Measurements from ENCODE around the gene KRTAP10-6.
"Not testable (repeated sequence)": the region's sequence is repeated elsewhere in the genome, so short reads cannot be mapped to it uniquely, and the experiment has no call there.

KRTAP10-6 gene

DNA sequence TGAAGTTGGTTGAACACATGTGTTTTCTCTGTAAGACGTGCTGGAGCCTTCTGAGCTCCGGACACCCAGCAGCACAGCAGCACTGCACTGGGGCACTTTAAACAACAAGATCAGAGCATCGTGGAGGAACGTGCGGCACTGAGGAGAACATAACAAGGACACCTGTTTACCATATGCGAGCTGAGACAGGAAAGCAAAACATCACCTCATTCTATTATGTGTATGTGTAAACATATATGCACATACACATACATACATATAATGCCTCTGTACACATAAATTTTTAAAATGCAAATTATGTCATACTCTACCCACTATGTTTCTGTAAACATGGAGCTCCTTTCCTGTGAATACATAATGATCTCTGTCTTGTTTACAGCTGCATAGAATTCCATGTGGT is 3.2 kb upstream of the KRTAP10-6 start:
- H3K4me3 ChIP-seq (replicated peaks; ENCODE audit: low read depth, low read length) = no peak overlapping the region
- TF ChIP-seq, protein P1, sequence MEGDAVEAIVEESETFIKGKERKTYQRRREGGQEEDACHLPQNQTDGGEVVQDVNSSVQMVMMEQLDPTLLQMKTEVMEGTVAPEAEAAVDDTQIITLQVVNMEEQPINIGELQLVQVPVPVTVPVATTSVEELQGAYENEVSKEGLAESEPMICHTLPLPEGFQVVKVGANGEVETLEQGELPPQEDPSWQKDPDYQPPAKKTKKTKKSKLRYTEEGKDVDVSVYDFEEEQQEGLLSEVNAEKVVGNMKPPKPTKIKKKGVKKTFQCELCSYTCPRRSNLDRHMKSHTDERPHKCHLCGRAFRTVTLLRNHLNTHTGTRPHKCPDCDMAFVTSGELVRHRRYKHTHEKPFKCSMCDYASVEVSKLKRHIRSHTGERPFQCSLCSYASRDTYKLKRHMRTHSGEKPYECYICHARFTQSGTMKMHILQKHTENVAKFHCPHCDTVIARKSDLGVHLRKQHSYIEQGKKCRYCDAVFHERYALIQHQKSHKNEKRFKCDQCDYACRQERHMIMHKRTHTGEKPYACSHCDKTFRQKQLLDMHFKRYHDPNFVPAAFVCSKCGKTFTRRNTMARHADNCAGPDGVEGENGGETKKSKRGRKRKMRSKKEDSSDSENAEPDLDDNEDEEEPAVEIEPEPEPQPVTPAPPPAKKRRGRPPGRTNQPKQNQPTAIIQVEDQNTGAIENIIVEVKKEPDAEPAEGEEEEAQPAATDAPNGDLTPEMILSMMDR (IDR thresholded peaks at IDR 0.05; ENCODE audit: low read depth, low read length, missing control alignments) = no peak
- peak; percentile 16 for DNase-seq (ENCODE audit: extremely low read depth, low read depth)

DNA sequence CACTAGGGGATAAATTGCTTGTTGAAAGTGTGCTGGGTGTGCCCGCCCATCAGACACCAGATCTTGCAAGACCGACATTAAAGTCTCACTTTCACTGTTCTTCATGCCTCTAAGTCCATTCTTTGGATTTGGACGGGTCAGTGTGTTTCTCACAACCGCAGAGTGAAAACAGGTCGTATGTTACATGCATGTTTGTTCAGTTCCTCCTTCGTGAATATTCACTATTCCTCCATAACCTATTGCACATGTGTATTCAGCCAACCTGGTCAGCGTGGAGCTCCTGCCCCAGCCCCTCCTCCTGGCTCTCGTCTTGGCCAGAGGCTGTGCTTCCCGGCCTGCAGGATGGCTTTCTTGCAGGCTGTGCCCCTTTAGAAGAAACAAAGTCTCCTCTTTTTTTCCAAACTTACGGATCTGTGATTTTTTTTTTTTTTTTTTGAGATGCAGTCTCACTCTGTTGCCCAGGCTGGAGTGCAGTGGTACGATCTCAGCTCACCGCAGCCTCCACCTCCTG is 2.2 kb upstream of the KRTAP10-6 start:
- no peak overlapping the region for H3K4me3 ChIP-seq (replicated peaks; ENCODE audit: low read depth, low read length)
- TF ChIP-seq, protein P1 (IDR thresholded peaks at IDR 0.05; ENCODE audit: low read depth, low read length, missing control alignments) = no peak
- no peak for DNase-seq (ENCODE audit: extremely low read depth, low read depth)

DNA sequence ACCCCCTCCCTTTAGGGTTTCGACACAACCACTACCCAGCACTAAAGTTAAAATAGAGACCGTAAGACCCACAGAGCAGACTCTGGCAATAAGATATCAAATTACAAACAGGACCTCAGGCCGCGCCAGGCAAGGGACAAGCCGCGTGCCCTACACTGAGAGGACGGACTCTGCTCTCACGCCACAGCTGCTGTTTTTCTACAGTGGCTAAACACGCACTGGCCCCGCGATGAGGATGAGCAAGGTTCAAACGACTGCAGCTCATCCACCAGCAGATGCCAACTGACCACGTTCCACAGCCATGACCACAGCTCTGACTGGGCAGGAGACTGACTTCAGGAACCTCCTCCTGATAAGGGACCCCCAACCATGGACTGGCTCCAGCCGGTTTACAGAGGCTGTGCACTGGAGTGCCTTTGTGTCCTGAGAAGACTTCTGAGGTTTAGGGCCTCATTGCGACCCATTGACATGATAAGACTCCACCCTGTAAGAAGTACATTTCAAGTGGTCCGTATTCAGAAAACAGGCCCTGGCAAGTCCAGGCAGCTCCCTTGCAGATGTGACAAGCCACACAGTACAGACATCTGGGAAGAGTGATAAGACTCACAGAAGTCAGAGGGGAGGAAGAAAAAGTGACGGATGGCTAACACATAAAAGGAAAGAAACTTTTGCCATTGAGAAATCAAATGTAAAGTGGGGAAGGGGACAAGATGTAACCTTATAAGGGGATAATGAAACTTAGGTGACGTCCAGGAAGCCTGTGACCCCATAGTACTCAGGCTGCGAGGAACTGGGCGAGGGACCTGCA is 1.5 kb upstream of the KRTAP10-6 start:
- TF ChIP-seq, protein P1 (IDR thresholded peaks at IDR 0.05; ENCODE audit: low read depth, low read length, missing control alignments) = no peak
- DNase-seq (ENCODE audit: extremely low read depth, low read depth) = no peak
- H3K4me3 ChIP-seq (replicated peaks; ENCODE audit: low read depth, low read length) = no peak overlapping the region

DNA sequence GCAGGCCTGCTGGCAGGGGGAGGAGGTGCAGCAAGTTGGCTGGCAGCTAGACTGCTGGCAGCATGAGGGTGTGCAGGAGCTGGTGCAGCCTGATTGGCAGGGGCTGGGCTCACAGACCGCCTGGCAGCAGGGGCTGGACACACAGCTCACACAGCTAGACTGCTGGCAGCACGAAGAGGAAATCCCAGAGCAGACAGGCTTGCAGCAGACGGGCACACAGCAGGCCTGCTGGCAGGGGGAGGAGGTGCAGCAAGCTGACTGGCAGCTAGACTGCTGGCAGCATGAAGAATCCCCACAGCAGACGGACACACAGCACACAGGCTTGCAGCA is 539 bp downstream of the KRTAP10-6 start:
- not testable (repeated sequence) for H3K4me3 ChIP-seq (replicated peaks; ENCODE audit: low read depth, low read length); DNase-seq (ENCODE audit: extremely low read depth, low read depth)

DNA sequence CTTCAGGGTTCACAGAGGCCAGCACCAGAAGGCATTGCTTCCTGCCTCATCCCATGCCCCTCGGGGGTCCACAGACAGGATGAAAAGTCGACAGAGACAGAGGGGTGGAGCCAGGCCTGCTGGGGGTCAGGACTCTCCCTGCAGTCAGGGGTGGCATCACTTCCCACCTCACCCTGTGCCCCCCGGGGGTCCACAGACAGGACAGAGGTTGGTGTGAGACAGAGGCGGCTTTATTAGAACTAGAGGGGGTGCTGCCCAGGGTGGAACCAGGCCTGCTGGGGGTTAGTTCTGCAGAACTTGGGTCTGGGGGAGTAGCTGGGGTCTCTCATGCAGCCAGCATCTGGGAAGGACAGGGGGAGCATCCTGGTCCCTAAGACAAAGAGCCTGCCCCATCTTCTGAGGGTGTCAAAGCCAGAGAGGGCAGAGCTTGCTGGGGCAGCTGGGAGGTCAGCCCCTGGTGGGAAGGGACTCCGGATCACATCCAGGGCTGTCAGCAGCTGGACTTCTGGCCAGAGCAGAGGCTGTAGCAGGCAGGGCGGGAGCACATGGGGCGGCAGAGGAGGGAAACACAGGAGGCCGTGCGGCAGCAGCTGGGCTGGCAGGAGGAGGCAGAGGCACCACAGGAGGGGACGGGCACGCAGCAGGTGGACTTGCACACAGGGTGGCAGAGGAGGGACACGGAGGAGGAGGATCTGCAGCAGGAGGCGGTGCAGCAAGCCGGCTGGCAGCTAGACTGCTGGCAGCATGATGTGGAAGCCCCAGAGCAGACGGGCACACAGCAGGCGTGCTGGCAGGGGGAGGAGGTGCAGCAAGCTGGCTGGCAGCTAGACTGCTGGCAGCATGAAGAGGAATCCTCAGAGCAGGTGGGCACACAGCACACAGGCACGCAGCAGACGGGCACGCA is 1.2 kb downstream of the KRTAP10-6 start:
- not testable (repeated sequence) for H3K4me3 ChIP-seq (replicated peaks; ENCODE audit: low read depth, low read length); DNase-seq (ENCODE audit: extremely low read depth, low read depth)

DNA sequence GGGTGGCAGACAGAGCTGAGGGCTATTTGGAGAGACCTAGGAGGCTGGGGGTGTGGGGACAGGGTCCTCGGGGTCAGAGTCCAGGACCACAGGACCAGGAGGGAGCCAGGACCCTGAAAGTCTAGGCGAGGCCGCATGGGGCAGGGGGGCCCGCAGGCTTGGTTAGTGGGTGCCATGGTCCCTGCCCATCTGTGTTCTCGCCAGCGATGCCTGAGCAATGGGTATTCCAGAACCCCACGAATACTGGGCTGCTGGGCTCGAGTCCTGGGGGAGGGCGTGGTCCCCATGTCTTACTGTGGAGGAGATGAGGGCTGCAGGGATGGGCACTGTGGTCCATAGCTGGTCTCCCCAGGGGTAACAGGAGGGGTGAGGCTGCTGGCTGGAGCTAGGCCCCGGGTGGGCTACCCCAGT is 2.0 kb downstream of the KRTAP10-6 start:
- no peak overlapping the region for H3K4me3 ChIP-seq (replicated peaks; ENCODE audit: low read depth, low read length)
- TF ChIP-seq, protein P1 (IDR thresholded peaks at IDR 0.05; ENCODE audit: low read depth, low read length, missing control alignments) = no peak
- no peak for DNase-seq (ENCODE audit: extremely low read depth, low read depth)

DNA sequence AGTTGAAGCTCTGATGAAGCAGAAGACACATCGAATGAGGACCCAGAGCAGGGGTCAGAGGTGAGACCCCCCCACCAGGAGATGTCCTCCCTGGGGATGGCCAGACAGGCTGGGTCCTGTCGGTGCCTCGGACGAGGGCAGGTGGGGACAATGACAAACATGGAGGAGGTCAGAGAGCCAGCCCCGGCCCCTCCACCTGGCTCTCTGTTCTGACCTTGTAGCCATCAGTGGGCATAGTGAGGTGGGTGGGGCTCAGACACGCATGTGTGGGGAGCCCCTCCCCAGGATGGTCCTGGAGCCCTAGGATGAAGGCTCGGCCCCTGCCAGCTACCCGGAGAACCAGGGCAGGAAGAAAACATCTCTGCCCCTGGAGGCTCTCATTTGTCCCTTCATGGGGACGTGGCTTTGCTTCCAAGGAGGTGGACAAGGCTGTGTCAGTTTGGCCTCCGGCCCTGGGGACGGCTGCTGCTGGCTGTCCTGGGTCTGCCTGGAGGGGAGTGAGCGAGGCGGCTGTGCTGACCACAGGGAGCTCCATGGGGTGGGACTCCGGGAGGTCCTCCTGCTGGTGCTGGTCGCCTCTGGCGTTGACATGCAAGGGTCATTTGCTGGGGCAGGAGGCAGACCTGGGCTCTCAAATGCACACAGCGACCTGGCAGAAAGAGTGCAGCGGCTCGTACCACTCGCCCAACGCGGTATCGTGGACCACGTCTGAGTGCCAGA is 2.6 kb downstream of the KRTAP10-6 start:
- H3K4me3 ChIP-seq (replicated peaks; ENCODE audit: low read depth, low read length) = no peak overlapping the region
- TF ChIP-seq, protein P1 (IDR thresholded peaks at IDR 0.05; ENCODE audit: low read depth, low read length, missing control alignments) = no peak
- DNase-seq (ENCODE audit: extremely low read depth, low read depth) = no peak

All from HFF-Myc (cell line).